Activated B cell treated with CpG ODN at 0.5 μM for 24 hours (primary cell): Measurements from ENCODE around the gene ASPA. TPM values are rescaled to one million over a fixed set of nuclear protein-coding genes. Genes with fewer than 3 reads are reported as not detected.

ENCODE experiments used
- ATAC-seq: fragments of 200-7000 bp; cut with Tn5 transposase; one replicate; pipeline ENCODE4 v1.10.0; 2021; ENCODE audit warnings: low read depth, mild to moderate bottlenecking, moderate library complexity
- CTCF ChIA-PET: fragments of 350-600 bp; sonication (Branson Sonifier 250); formaldehyde crosslinking; loops from one replicate; lab custom pipeline; 2021; ENCODE audit warnings: antibody characterized with exemption; lab: Charles Lee
- POLR2A ChIA-PET: fragments of 350-600 bp; sonication (Branson Sonifier 250); formaldehyde crosslinking; loops from one replicate; lab custom pipeline; 2021; ENCODE audit warnings: antibody characterized with exemption; lab: Charles Lee
- DNase-seq: peaks from one replicate; pipeline ENCODE4 v3.0.0; 2022
- H3K27ac Mint-ChIP-seq: one replicate; pipeline ENCODE4 v1.8.0; 2020; ENCODE audit warnings: mixed read lengths
- H3K27me3 Mint-ChIP-seq: one replicate; pipeline ENCODE4 v1.8.0; 2021; ENCODE audit warnings: mixed read lengths
- H3K36me3 Mint-ChIP-seq: one replicate; pipeline ENCODE4 v1.8.0; 2021; ENCODE audit warnings: low read depth, mixed read lengths
- H3K4me1 Mint-ChIP-seq: one replicate; pipeline ENCODE4 v1.8.0; 2021; ENCODE audit warnings: mixed read lengths
- H3K4me3 Mint-ChIP-seq: one replicate; pipeline ENCODE4 v1.8.0; 2020; ENCODE audit warnings: mild to moderate bottlenecking, mixed read lengths
- H3K9me3 Mint-ChIP-seq: one replicate; pipeline ENCODE4 v1.8.0; 2020; ENCODE audit warnings: mixed read lengths
- intact Hi-C: fragments of 100-400 bp; cut with micrococcal nuclease; formaldehyde crosslinking; loops from one replicate; pipeline ENCODE4 v1.15.1; 2024
- total RNA-seq: library from RNA; stranded (reverse); gene quantifications from 2 replicates; pipeline ENCODE4 v1.2.3, GENCODE V29; 2022
- TF ChIP-seq, protein P1 (sequence below): fragments of 200-600 bp; IDR thresholded peaks from one replicate; pipeline ENCODE4 v1.8.0; 2022; ENCODE audit warnings: antibody characterized with exemption, mild to moderate bottlenecking

Gene ASPA
- total RNA-seq, 1 donor from 2014 or later: not detected

DNA sequence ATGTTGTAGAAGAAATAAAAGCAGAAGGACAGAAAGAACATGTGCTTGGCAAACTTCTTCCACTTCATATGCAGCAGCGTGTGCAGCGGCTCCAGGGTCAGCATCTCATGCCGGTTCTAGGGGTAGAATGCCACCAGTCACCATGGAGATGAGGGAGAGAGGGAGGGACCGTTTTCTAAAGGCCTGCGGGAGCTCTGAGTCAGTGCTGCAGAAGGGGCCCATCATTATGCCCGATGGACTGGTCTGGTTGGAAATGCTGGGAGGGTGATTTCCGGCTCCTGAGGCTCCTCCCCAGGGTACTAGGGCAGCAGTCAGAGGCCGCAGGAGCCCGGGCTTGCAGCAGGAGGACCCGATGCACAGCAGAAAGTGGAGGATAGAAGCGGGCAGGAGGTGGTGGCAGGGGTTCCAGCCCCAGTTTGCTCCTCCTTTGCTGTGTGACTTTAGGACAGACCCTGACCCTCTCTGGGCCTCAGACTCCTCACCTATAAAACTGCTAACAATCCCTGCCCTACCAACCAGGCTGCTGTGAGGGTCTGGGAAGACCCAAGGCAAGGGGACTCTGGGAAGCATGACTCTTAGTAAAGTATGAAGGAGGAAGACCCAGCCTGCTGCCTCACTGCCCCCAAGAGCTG, 53.2 kb downstream of the ASPA start:
- intact Hi-C loops: no loop called here
- TF ChIP-seq, protein P1, sequence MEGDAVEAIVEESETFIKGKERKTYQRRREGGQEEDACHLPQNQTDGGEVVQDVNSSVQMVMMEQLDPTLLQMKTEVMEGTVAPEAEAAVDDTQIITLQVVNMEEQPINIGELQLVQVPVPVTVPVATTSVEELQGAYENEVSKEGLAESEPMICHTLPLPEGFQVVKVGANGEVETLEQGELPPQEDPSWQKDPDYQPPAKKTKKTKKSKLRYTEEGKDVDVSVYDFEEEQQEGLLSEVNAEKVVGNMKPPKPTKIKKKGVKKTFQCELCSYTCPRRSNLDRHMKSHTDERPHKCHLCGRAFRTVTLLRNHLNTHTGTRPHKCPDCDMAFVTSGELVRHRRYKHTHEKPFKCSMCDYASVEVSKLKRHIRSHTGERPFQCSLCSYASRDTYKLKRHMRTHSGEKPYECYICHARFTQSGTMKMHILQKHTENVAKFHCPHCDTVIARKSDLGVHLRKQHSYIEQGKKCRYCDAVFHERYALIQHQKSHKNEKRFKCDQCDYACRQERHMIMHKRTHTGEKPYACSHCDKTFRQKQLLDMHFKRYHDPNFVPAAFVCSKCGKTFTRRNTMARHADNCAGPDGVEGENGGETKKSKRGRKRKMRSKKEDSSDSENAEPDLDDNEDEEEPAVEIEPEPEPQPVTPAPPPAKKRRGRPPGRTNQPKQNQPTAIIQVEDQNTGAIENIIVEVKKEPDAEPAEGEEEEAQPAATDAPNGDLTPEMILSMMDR: no peak
- H3K4me1 Mint-ChIP-seq: peaks cover 3% of the 10 kb centered on the region

DNA sequence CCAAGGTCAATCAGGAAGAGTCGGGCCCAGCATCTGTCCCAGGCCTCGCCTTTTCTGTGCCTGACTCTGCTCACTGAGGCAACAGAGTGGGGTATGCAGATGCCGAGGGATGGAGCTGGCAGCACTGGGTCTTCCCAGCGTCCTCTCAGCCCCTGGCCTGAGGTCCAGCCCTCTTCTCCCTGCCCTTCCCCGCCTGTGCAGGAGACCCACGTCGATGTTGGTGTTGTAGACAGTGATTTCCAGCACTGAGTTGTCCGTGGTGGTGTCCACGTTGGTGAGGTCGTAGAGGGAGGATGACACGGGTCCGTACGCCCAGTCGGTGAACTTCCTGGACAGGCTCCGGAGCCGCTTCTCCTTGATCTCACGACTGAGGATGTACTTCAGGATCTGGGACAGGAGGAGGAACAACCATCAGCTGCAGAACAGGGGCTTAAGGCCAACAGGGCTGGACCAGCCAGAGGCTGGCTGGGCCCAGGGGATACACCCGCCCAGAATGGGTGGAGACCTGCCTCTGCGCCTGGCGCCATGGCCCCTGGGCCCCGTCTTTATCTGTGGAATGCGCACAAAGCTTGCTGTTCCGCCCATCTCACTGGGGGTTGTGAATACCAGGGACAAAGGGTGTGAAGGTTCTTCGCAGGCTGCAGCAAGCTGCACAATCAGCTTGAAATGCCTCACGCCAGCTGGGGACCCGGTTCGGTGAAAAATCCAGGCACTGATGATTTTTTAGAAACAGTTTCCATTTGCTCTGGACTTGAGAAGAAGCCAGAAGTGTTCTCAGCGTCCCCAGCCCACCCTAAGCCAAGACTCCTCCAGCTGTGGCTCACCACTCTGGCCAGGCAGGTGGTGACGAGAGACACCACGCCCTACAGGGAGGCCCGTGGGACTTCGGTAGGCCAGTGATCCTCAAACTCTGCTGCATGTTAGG, 54.3 kb downstream of the ASPA start:
- Mint-ChIP-seq H3K4me1 (peaks cover 10% of the 10 kb centered on the region), H3K4me3 (no peak overlapping the region), H3K36me3 (peaks cover 13% of the 10 kb centered on the region), H3K9me3 (no peaks in the 10 kb centered on the region), H3K27ac (no peak overlapping the region), H3K27me3 (no peaks in the 10 kb centered on the region)
- no peak for DNase-seq
- TF ChIP-seq, protein P1: no peak
- intact Hi-C loops: no loop called here
- ChIA-PET CTCF (interaction anchor here (1.3 kb wide), 1 partner anchor 9 kb away, joined by 3 read pairs; no protein-coding TSS in a partner anchor), POLR2A (no interaction called here)
- no peak for ATAC-seq

More for the DNA sequence above, 53.2 kb downstream of the ASPA start:
- POLR2A ChIA-PET: no interaction called here
- Mint-ChIP-seq H3K27me3 (no peaks in the 10 kb centered on the region), H3K27ac (no peak overlapping the region), H3K36me3 (peaks cover 13% of the 10 kb centered on the region), H3K4me3 (no peak overlapping the region), H3K9me3 (no peaks in the 10 kb centered on the region)
- ATAC-seq (no peak), DNase-seq (no peak)
- CTCF ChIA-PET: no interaction called here

DNA sequence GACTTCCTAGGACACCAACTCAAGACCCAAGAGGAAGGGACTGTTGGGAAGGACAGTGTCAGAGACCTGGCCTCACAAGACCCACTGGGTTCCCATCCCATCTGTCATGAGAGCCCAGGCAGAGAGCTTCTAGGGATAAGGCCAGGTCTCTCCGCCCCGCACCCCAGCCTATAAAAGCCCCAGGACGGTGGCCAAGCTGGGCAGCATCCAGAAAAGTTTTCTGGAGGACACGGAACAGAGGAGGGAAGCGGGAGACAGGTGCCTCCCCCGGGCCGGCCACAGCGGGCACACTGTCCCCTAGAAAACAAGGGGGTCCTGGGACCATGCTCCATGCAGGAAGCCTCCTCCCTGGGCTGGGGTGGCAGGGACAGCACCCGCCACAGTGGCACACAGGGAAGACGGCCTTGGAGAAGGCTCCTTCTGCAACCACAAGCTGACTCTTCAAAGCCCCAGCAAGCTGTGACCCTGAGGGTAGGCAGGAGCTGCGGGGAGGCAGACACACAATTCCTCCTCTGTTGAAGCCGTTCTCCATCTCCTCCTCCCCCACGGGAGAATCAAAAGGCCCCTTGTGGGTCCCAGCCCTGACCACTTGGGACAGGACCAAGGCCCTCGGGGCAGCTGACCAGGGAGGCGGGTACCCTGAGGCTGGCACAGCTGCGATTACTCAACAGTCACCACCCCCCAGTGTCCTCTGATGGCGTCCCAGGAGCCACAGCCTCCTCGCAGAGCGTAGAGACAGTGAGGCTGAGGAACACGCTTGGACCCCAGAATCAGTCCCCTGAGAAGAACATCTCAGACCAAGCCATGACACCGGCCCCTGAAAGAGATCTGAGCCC, 55.7 kb downstream of the ASPA start:
- TF ChIP-seq, protein P1: no peak
- H3K27ac Mint-ChIP-seq: no peak overlapping the region
- no peak for ATAC-seq
- no peak overlapping the region for H3K4me3 Mint-ChIP-seq
- POLR2A ChIA-PET: no interaction called here
- no peaks in the 10 kb centered on the region for H3K9me3 Mint-ChIP-seq
- no peaks in the 10 kb centered on the region for H3K27me3 Mint-ChIP-seq
- peaks cover 13% of the 10 kb centered on the region for H3K4me1 Mint-ChIP-seq
- no peak for DNase-seq
- CTCF ChIA-PET: interaction anchor here (1.3 kb wide), 1 partner anchor 8 kb away, joined by 3 read pairs; no protein-coding TSS in a partner anchor
- intact Hi-C loops: no loop called here
- peaks cover 9% of the 10 kb centered on the region for H3K36me3 Mint-ChIP-seq

DNA sequence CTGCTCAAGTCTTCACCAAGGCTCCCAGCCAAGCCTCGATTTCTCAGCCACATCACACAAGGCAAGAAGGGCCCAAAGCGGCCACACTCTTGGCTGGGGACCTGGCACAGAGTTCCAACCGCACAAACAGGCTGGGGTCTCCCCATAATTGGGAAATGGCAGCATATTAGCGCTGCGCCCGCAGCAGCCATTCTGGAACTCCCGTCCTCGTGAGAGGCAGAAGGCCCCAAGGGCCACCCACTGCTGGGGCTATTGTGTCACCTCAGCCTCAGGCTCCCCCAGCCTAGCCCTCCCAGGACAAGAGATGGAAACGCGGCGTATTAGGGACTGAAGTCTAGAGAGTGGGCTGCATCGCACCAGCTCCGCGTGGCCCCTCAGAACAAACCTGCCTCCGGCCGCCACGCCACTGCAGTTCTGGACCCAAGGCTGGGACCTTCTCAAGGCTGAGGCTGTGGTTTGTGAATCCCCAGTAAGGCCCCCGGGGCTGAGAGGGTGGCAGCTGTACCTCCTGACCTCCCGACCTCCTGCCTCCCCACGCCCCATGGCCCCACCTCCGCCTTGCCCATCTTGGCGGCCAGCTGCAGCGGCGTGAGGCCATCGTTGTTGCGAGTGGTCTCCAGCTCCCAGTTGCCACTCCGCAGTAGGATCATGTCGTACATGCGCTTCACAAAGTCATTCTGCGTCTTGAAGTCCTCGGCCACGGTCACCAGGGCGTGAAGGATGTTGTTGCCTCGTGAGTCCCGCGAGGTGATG, 56.5 kb downstream of the ASPA start:
- DNase-seq (no peak), ATAC-seq (no peak)
- intact Hi-C loops: no loop called here
- peaks cover 7% of the 10 kb centered on the region for H3K36me3 Mint-ChIP-seq
- no peaks in the 10 kb centered on the region for H3K9me3 Mint-ChIP-seq
- peaks cover 13% of the 10 kb centered on the region for H3K4me1 Mint-ChIP-seq
- POLR2A ChIA-PET: no interaction called here
- H3K27ac Mint-ChIP-seq: no peak overlapping the region
- H3K4me3 Mint-ChIP-seq: no peak overlapping the region
- H3K27me3 Mint-ChIP-seq: no peaks in the 10 kb centered on the region
- CTCF ChIA-PET: no interaction called here
- TF ChIP-seq, protein P1: no peak
